Measurements from ENCODE around the gene FAM13A.

GRCh38 chr4:88794952-88795351 is 262.0 kb downstream of the FAM13A start:
- no peak for TF ChIP-seq CTCF (IDR thresholded peaks at IDR 0.05)
- TF ChIP-seq POLR2A (IDR thresholded peaks at IDR 0.05), result no peak

All from heart left ventricle (tissue), 13 donors.